IMR-90 (cell line): ENCODE data around the gene WNT2B. TPM values are rescaled to one million over a fixed set of nuclear protein-coding genes. Genes with fewer than 3 reads are reported as not detected.
A peak's percentile ranks its signal among the peaks of the same experiment; 100 is the strongest.

Experiments
- ATAC-seq: fragments of 200-7000 bp; cut with Tn5 transposase; 2 replicates; pipeline ENCODE4 v1.9.1; 2020; ENCODE audit warnings: low read depth, mild to moderate bottlenecking, moderate library complexity
- BruUV-seq: library from RNA; stranded (reverse); fragments of 400-500 nt; replicated peaks from 2 replicates; lab custom pipeline; 2021; lab: Mats Ljungman, UMichigan
- CTCF ChIA-PET: fragments of 300-600 bp; formaldehyde crosslinking; extraction: SDS; loops from one replicate; lab custom pipeline; 2021; ENCODE audit warnings: antibody characterized with exemption; lab: Yijun Ruan, JAX
- POLR2A ChIA-PET: fragments of 300-600 bp; sonication (Branson Sonifier 250); formaldehyde crosslinking; loops from one replicate; lab custom pipeline; 2022; ENCODE audit warnings: antibody characterized with exemption; ENCODE audit not compliant: unreplicated experiment; lab: Charles Lee
- DNase-seq: peaks from one replicate; pipeline ENCODE4 v3.0.0; 2013
- H2AFZ ChIP-seq: replicated peaks from 2 replicates; pipeline ENCODE3; 2013; ENCODE audit warnings: low read length, mild to moderate bottlenecking; ENCODE audit not compliant: poor library complexity
- H2AK5ac ChIP-seq: 2 replicates; pipeline ENCODE4 v1.6.1; 2013; ENCODE audit warnings: low read depth, low read length, inconsistent platforms
- H2AK9ac ChIP-seq: replicated peaks from 2 replicates; pipeline ENCODE3; 2013; ENCODE audit warnings: mild to moderate bottlenecking, low read depth, low read length, moderate library complexity; ENCODE audit not compliant: poor library complexity
- H2BK120ac ChIP-seq: 2 replicates; pipeline ENCODE4 v1.6.1; 2013; ENCODE audit warnings: low read depth, low read length, inconsistent platforms
- H2BK15ac ChIP-seq: 3 replicates; pipeline ENCODE4 v1.6.1; 2013; ENCODE audit warnings: low read depth, low read length, inconsistent platforms
- H2BK20ac ChIP-seq: 2 replicates; pipeline ENCODE4 v1.6.1; 2013; ENCODE audit warnings: low read depth, mild to moderate bottlenecking, inconsistent platforms, low read length, moderate library complexity
- H2BK5ac ChIP-seq: 2 replicates; pipeline ENCODE4 v1.6.1; 2013; ENCODE audit warnings: mild to moderate bottlenecking, low read depth, low read length, inconsistent platforms; ENCODE audit not compliant: poor library complexity, severe bottlenecking
- H3K14ac ChIP-seq: replicated peaks from 2 replicates; pipeline ENCODE4 v1.6.1; 2013; ENCODE audit warnings: low read depth, low read length, inconsistent platforms
- H3K18ac ChIP-seq: 2 replicates; pipeline ENCODE4 v1.6.1; 2013; ENCODE audit warnings: low read depth, low read length, control low read depth
- H3K23ac ChIP-seq: 2 replicates; pipeline ENCODE4 v1.6.1; 2013; ENCODE audit warnings: low read depth, low read length, inconsistent platforms
- H3K27ac ChIP-seq: 2 replicates; pipeline ENCODE4 v1.5.1; 2013; ENCODE audit warnings: mild to moderate bottlenecking, control low read depth, low read length; ENCODE audit not compliant: insufficient read depth
- H3K27me3 ChIP-seq: 2 replicates; pipeline ENCODE4 v1.6.1; 2013; ENCODE audit warnings: low read length; ENCODE audit not compliant: control insufficient read depth, insufficient read depth
- H3K36me3 ChIP-seq: 2 replicates; pipeline ENCODE4 v1.6.1; 2013; ENCODE audit warnings: low read length, mixed read lengths; ENCODE audit not compliant: control insufficient read depth, insufficient read depth
- H3K4ac ChIP-seq: 2 replicates; pipeline ENCODE4 v1.6.1; 2013; ENCODE audit warnings: low read depth, low read length, inconsistent platforms
- H3K4me1 ChIP-seq: 2 replicates; pipeline ENCODE4 v1.6.1; 2013; ENCODE audit warnings: low read length, mixed read lengths; ENCODE audit not compliant: control insufficient read depth, insufficient read depth
- H3K4me2 ChIP-seq: 2 replicates; pipeline ENCODE4 v1.6.1; 2013; ENCODE audit warnings: low read depth, mild to moderate bottlenecking, control low read depth, low read length, moderate library complexity
- H3K4me3 ChIP-seq: 2 replicates; pipeline ENCODE4 v1.5.1; 2013; ENCODE audit warnings: low read depth, mild to moderate bottlenecking, control low read depth, low read length, moderate library complexity; ENCODE audit not compliant: insufficient read depth
- H3K56ac ChIP-seq: 2 replicates; pipeline ENCODE4 v1.6.1; 2013; ENCODE audit warnings: low read length, inconsistent platforms; ENCODE audit not compliant: insufficient read depth; ENCODE audit errors: extremely low read depth
- H3K79me1 ChIP-seq, 2 experiments: 2 replicates each; pipeline ENCODE4 v1.6.1; 2013; ENCODE audit warnings: low read length in 2 of 2, inconsistent platforms in 1 of 2, low read depth in 1 of 2
- H3K9ac ChIP-seq: 2 replicates; pipeline ENCODE4 v1.6.1; 2013; ENCODE audit warnings: low read depth, low read length, control low read depth
- H3K9me1 ChIP-seq: 2 replicates; pipeline ENCODE4 v1.6.1; 2013; ENCODE audit warnings: low read length, inconsistent platforms; ENCODE audit not compliant: insufficient read depth
- H3K9me3 ChIP-seq: 2 replicates; pipeline ENCODE4 v1.6.1; 2013; ENCODE audit warnings: low read length; ENCODE audit not compliant: control insufficient read depth, insufficient read depth
- H4K20me1 ChIP-seq: 2 replicates; pipeline ENCODE4 v1.6.1; 2013; ENCODE audit warnings: low read length, inconsistent platforms; ENCODE audit not compliant: insufficient read depth
- H4K5ac ChIP-seq: 2 replicates; pipeline ENCODE4 v1.6.1; 2013; ENCODE audit warnings: mild to moderate bottlenecking, low read depth, low read length, control low read depth
- H4K8ac ChIP-seq, 2 experiments: 2 replicates each; pipeline ENCODE4 v1.6.1; 2013; ENCODE audit warnings: low read depth in 2 of 2, low read length in 2 of 2, control low read depth in 1 of 2, inconsistent platforms in 1 of 2
- H4K91ac ChIP-seq: 2 replicates; pipeline ENCODE4 v1.6.1; 2013; ENCODE audit warnings: low read depth, low read length, inconsistent platforms; ENCODE audit not compliant: insufficient read depth
- BHLHE40 ChIP-seq: fragments of 150-350 bp; IDR thresholded peaks from 2 replicates; pipeline ENCODE4 v1.6.1; 2016; ENCODE audit warnings: mild to moderate bottlenecking, low read depth, low read length
- CEBPB ChIP-seq: IDR thresholded peaks from 2 replicates; pipeline ENCODE4 v1.6.1; 2012; ENCODE audit warnings: low read depth, low read length, improper control_type of control experiment
- CHD1 ChIP-seq: IDR thresholded peaks from 2 replicates; pipeline ENCODE4 v1.6.1; 2012; ENCODE audit warnings: low read depth, low read length, improper control_type of control experiment
- CTCF ChIP-seq: conservative IDR thresholded peaks from 2 replicates; pipeline ENCODE4 v1.5.1; 2012; ENCODE audit warnings: mild to moderate bottlenecking, low read depth, low read length, improper control_type of control experiment
- ELK1 ChIP-seq: fragments of 150-350 bp; IDR thresholded peaks from 2 replicates; pipeline ENCODE4 v1.6.1; 2016; ENCODE audit warnings: low read depth, mild to moderate bottlenecking, low read length, moderate library complexity, borderline replicate concordance
- FOS ChIP-seq: fragments of 150-350 bp; IDR thresholded peaks from 2 replicates; pipeline ENCODE4 v1.6.1; 2016; ENCODE audit warnings: low read depth, low read length
- MAFK ChIP-seq: IDR thresholded peaks from 2 replicates; pipeline ENCODE4 v1.6.1; 2012; ENCODE audit warnings: low read depth, low read length, improper control_type of control experiment
- MAZ ChIP-seq: IDR thresholded peaks from 2 replicates; pipeline ENCODE4 v1.6.1; 2012; ENCODE audit warnings: low read depth, mild to moderate bottlenecking, low read length, improper control_type of control experiment, moderate library complexity, borderline replicate concordance
- MXI1 ChIP-seq: IDR thresholded peaks from 2 replicates; pipeline ENCODE4 v1.6.1; 2012; ENCODE audit warnings: low read depth, mild to moderate bottlenecking, low read length, moderate library complexity, borderline replicate concordance
- NFE2L2 ChIP-seq: fragments of 150-350 bp; IDR thresholded peaks from 2 replicates; pipeline ENCODE4 v1.6.1; 2016; ENCODE audit warnings: low read depth, mild to moderate bottlenecking, low read length
- POLR2A ChIP-seq: IDR thresholded peaks from 2 replicates; pipeline ENCODE4 v1.6.1; 2012; ENCODE audit warnings: mild to moderate bottlenecking, low read depth, low read length
- RAD21 ChIP-seq: IDR thresholded peaks from 2 replicates; pipeline ENCODE4 v1.6.1; 2012; ENCODE audit warnings: low read length, improper control_type of control experiment
- RCOR1 ChIP-seq: IDR thresholded peaks from 2 replicates; pipeline ENCODE4 v1.6.1; 2012; ENCODE audit warnings: mild to moderate bottlenecking, low read length, improper control_type of control experiment; ENCODE audit not compliant: insufficient replicate concordance
- RFX5 ChIP-seq: IDR thresholded peaks from 2 replicates; pipeline ENCODE4 v1.8.0; 2012; ENCODE audit warnings: low read depth, mild to moderate bottlenecking, low read length, moderate library complexity
- SMC3 ChIP-seq: fragments of 150-350 bp; IDR thresholded peaks from 2 replicates; pipeline ENCODE4 v1.6.1; 2016; ENCODE audit warnings: low read depth, mild to moderate bottlenecking, antibody characterized with exemption, low read length, moderate library complexity
- USF2 ChIP-seq: fragments of 150-350 bp; IDR thresholded peaks from 2 replicates; pipeline ENCODE4 v1.6.1; 2017; ENCODE audit warnings: mild to moderate bottlenecking, antibody characterized with exemption, low read length, low read depth
- whole genome bisulfite sequencing, 2 experiments: methylation state at CpG; one replicate each; pipeline versions ENCODE4 v1.1.5 to v1.1.7; 2013; ENCODE audit warnings: missing lambda C conversion rate in 2 of 2; ENCODE audit not compliant: insufficient read length in 1 of 2; ENCODE audit errors: extremely low coverage in 2 of 2; 5-methylcytosine and 5-hydroxymethylcytosine counted together
- dilution Hi-C: fragments of 300-500 bp; cut with HindIII; formaldehyde crosslinking; loops from one replicate; pipeline ENCODE4 v1.14.3; 2018; ENCODE audit warnings: low sequenced_read_pairs; ENCODE audit not compliant: unreplicated experiment
- in situ Hi-C: fragments of 300-500 bp; cut with MboI; formaldehyde crosslinking; loops from 3 replicates; pipeline ENCODE4 v1.14.3; 2019; ENCODE audit warnings: low sequenced_read_pairs, inconsistent platforms, mixed read lengths
- intact Hi-C: fragments of 100-400 bp; cut with micrococcal nuclease; formaldehyde crosslinking; loops from 2 replicates; pipeline ENCODE4 v1.10.0; 2022
- polyA plus RNA-seq, 3 experiments: library from polyadenylated mRNA; depleted of rRNA; stranded (reverse); fragments of >200 nt; gene quantifications; 2 replicates each; pipeline ENCODE4 v1.2.3, GENCODE V29; 2012; ENCODE audit warnings: low replicate concordance in 1 of 3
- total RNA-seq: library from RNA; depleted of rRNA; stranded (reverse); fragments of >200 nt; gene quantifications from 2 replicates; pipeline ENCODE4 v1.2.3, GENCODE V29; 2012

WNT2B gene
- total and polyA plus RNA-seq, 2 of the 4 experiments (the other 2 are of a cell fraction) = 0.50 to 0.54 TPM

GRCh38 chr1:112576240-112576639 is 67.5 kb downstream of the WNT2B start:
- intact Hi-C loops = loop anchor here (5.0 kb wide), 1 partner anchor 34 kb away; no protein-coding TSS in a partner anchor
- no TSS peak for BruUV-seq
- no peak overlapping the region for H4K5ac ChIP-seq
- peak overlapping the region; percentile 32; the same call in 1 of the 2 replicates for H2BK20ac ChIP-seq
- H4K91ac ChIP-seq = peak overlapping the region; percentile 48; the same call in 1 of the 2 replicates
- in situ Hi-C loops = no loop called here
- no peak for TF ChIP-seq CHD1
- TF ChIP-seq RFX5 = no peak
- TF ChIP-seq RAD21 = no peak
- no peak for TF ChIP-seq MAZ
- TF ChIP-seq NFE2L2 = no peak
- no peak for TF ChIP-seq MXI1
- no peak for TF ChIP-seq USF2
- TF ChIP-seq CTCF = no peak
- TF ChIP-seq POLR2A = no peak
- no peak for TF ChIP-seq CEBPB
- no peak for TF ChIP-seq SMC3
- no peak for TF ChIP-seq RCOR1
- TF ChIP-seq MAFK = no peak
- TF ChIP-seq ELK1 = no peak
- no peak for TF ChIP-seq FOS
- no peak for TF ChIP-seq BHLHE40
- peak overlapping the region; percentile 72; the same call in 1 of the 3 replicates for H2BK15ac ChIP-seq
- WGBS, 2 experiments = no CpG with 5 or more reads among the region's 3 CpGs
- H3K23ac ChIP-seq = no peak overlapping the region
- H2BK5ac ChIP-seq = peak overlapping the region; percentile 78
- H3K56ac ChIP-seq = no peak overlapping the region
- H3K18ac ChIP-seq = no peak overlapping the region; the same call in 1 of the 2 replicates
- ChIA-PET CTCF (no interaction called here), POLR2A (no interaction called here)
- H3K36me3 ChIP-seq = peaks cover 10% of the 10 kb centered on the region
- no peaks in the 10 kb centered on the region for H3K9me3 ChIP-seq
- ATAC-seq (no peak), DNase-seq (no peak)
- no peaks in the 10 kb centered on the region; the same call in 1 of the 2 replicates for H4K20me1 ChIP-seq
- no peak overlapping the region; the same call in 1 of the 2 replicates for H2BK120ac ChIP-seq
- 0 out of 2 replicates have a peak, but pooled peaks cover 2% of the 10 kb centered on the region for H3K9me1 ChIP-seq
- no peaks in the 10 kb centered on the region for H3K27me3 ChIP-seq
- peak overlapping the region; percentile 67 for H3K27ac ChIP-seq
- peak overlapping the region; percentile 45; the same call in 1 of the 2 replicates for H3K4ac ChIP-seq
- no peak overlapping the region for H3K4me2 ChIP-seq
- H3K79me1 ChIP-seq = peaks cover under 1 to 9% of the 10 kb centered on the region in 2 experiments; a peak in 3 of 4 replicates
- H2AK5ac ChIP-seq = peak overlapping the region; percentile 66; the same call in 1 of the 2 replicates
- H3K9ac ChIP-seq = no peak overlapping the region
- 0 out of 4 replicates have a peak overlapping the region, but pooled peaks of 1 of the 2 experiments have one; percentile 26 for H4K8ac ChIP-seq
- no peak overlapping the region for H2AK9ac ChIP-seq
- H3K4me3 ChIP-seq = no peak overlapping the region
- peak overlapping the region; percentile 50; the same call in 1 of the 2 replicates for H3K14ac ChIP-seq
- dilution Hi-C loops = no loop called here
- H3K4me1 ChIP-seq = peaks cover 4% of the 10 kb centered on the region
- H2AFZ ChIP-seq = no peak overlapping the region
